Measurements from ENCODE around the gene CBLN2. TPM values are rescaled to one million over a fixed set of nuclear protein-coding genes. Genes with fewer than 3 reads are reported as not detected.

CBLN2 gene
- total RNA-seq, 4 donors from 2014 or later: not detected

GRCh38 chr18:72566290-72566689, 22.1 kb upstream of the CBLN2 start:
- intact Hi-C loops (cut with DNase I): no loop called here
- Histone ChIP-seq H3K36me3 (no peaks in the 10 kb centered on the region), H3K4me3 (no peak overlapping the region), H3K27ac (no peak overlapping the region), H3K4me1 (no peaks in the 10 kb centered on the region), H3K9me3 (no peaks in the 10 kb centered on the region), H3K27me3 (no peaks in the 10 kb centered on the region)
- no peak for TF ChIP-seq POLR2A (IDR thresholded peaks at IDR 0.05)
- no peak for TF ChIP-seq CTCF (IDR thresholded peaks at IDR 0.05)
- no peak for DNase-seq
- WGBS, 2 donors: 73 to 80% methylated on average over 3 of the region's 3 CpGs

- Histone ChIP-seq H3K27me3 (no peaks in the 10 kb centered on the region), H3K9me3 (no peaks in the 10 kb centered on the region), H3K27ac (no peak overlapping the region), H3K4me1 (no peaks in the 10 kb centered on the region), H3K4me3 (no peak overlapping the region), H3K36me3 (no peaks in the 10 kb centered on the region)
- TF ChIP-seq CTCF (IDR thresholded peaks at IDR 0.05) (no peak), POLR2A (IDR thresholded peaks at IDR 0.05) (no peak)
- no peak for DNase-seq
- 40 to 67% methylated on average over 1 of the region's 1 CpG for whole genome bisulfite sequencing, 2 donors
- intact Hi-C loops (cut with DNase I): no loop called here
These were observed 11.8 kb upstream of the CBLN2 start for GRCh38 chr18:72555968-72556367.

- intact Hi-C loops (cut with DNase I): no loop called here
- no peak for DNase-seq
- WGBS, 2 donors: 43 to 54% methylated on average over 7 of the region's 7 CpGs
These were observed 11.0 kb upstream of the CBLN2 start for GRCh38 chr18:72555101-72555500.

GRCh38 chr18:72543357-72544055, 636 bp downstream of the CBLN2 start:
- Histone ChIP-seq H3K27me3 (peaks cover 0 to 72% (median under 1%) of the 10 kb centered on the region in 4 donors), H3K4me1 (peaks cover 0 to 25% (median 0%) of the 10 kb centered on the region in 3 donors), H3K27ac (no peak overlapping the region), H3K9me3 (no peaks in the 10 kb centered on the region), H3K4me3 (peak overlapping the region in 2 of 4 donors; percentile 3 to 38), H3K36me3 (no peaks in the 10 kb centered on the region)
- WGBS, 2 donors: 0 to 10% methylated on average over 3 to 24 of the region's 73 CpGs
- DNase-seq: no peak
- TF ChIP-seq CTCF (IDR thresholded peaks at IDR 0.05): no peak
- TF ChIP-seq POLR2A (IDR thresholded peaks at IDR 0.05): no peak
- intact Hi-C loops (cut with DNase I): no loop called here

More at GRCh38 chr18:72555101-72555500, 11.0 kb upstream of the CBLN2 start:
- TF ChIP-seq CTCF (IDR thresholded peaks at IDR 0.05): no peak
- H3K4me3 ChIP-seq: no peak overlapping the region
- H3K27ac ChIP-seq: no peak overlapping the region
- H3K4me1 ChIP-seq: no peaks in the 10 kb centered on the region
- no peaks in the 10 kb centered on the region for H3K9me3 ChIP-seq
- H3K27me3 ChIP-seq: no peaks in the 10 kb centered on the region
- H3K36me3 ChIP-seq: no peaks in the 10 kb centered on the region

GRCh38 chr18:72542984-72543356, 1.2 kb downstream of the CBLN2 start:
- no peaks in the 10 kb centered on the region for H3K9me3 ChIP-seq
- H3K4me3 ChIP-seq: peak overlapping the region in 1 of 4 donors; percentile 38
- DNase-seq: no peak
- peaks cover 0 to 25% (median 0%) of the 10 kb centered on the region in 3 donors for H3K4me1 ChIP-seq
- intact Hi-C loops (cut with DNase I): no loop called here
- H3K27me3 ChIP-seq: peaks cover 0 to 76% (median under 1%) of the 10 kb centered on the region in 4 donors
- no peaks in the 10 kb centered on the region for H3K36me3 ChIP-seq
- TF ChIP-seq POLR2A (IDR thresholded peaks at IDR 0.05) (no peak), CTCF (IDR thresholded peaks at IDR 0.05) (no peak)
- no peak overlapping the region for H3K27ac ChIP-seq
- 9 to 14% methylated on average over 3 to 19 of the region's 20 CpGs for WGBS, 2 donors
